ENCODE results near the gene RNF145.

Gene RNF145

DNA sequence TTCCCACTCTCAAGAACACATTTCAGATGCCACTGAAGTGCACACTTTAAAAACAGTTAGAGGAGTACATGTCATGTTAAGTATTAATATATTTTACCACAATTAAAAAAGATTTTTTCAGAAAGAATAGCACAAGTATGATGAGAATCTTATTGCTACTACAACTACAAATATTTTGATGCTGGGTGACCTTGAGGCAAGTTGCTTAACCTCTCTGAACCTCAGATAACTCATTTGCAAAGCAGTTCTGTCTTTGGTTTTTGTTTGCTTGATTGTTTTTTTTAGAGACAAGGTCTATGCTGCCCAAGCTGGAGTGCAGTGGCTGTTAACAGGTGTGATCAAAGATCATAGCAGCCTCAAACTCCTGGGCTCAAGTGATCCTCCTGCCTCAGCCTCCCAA lies 95.9 kb downstream of the RNF145 start:
- Histone ChIP-seq H3K27me3 (ENCODE audit: insufficient read depth, low read depth, severe bottlenecking) (no peaks in the 10 kb centered on the region), H3K27ac (no peak overlapping the region), H3K4me3 (ENCODE audit: low read depth, low read length) (no peak overlapping the region), H3K9me3 (ENCODE audit: severe bottlenecking) (no peaks in the 10 kb centered on the region), H3K36me3 (no peaks in the 10 kb centered on the region)
- TF ChIP-seq, protein P1, sequence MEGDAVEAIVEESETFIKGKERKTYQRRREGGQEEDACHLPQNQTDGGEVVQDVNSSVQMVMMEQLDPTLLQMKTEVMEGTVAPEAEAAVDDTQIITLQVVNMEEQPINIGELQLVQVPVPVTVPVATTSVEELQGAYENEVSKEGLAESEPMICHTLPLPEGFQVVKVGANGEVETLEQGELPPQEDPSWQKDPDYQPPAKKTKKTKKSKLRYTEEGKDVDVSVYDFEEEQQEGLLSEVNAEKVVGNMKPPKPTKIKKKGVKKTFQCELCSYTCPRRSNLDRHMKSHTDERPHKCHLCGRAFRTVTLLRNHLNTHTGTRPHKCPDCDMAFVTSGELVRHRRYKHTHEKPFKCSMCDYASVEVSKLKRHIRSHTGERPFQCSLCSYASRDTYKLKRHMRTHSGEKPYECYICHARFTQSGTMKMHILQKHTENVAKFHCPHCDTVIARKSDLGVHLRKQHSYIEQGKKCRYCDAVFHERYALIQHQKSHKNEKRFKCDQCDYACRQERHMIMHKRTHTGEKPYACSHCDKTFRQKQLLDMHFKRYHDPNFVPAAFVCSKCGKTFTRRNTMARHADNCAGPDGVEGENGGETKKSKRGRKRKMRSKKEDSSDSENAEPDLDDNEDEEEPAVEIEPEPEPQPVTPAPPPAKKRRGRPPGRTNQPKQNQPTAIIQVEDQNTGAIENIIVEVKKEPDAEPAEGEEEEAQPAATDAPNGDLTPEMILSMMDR (IDR thresholded peaks at IDR 0.05; ENCODE audit: low read depth, low read length) = no peak
- no peak for DNase-seq

DNA sequence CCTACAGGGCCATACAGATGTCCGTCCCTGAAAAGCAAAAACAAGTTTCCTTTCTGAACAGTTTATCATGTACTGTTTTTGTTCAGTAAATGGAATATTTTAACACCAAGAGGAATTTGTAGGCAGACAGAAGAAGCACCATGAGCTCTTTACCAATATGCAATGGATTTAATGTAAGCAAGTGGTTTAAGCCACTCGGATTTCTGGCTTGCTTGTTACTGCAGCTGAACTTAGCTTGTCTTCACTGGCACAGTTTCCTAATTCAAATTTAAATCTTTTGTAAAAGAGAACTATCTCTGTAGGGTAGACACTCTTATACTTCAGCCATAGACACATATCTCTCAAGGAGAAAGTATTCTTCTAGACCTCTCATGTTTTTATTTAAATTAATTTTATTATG lies 96.9 kb downstream of the RNF145 start:
- no peaks in the 10 kb centered on the region for H3K36me3 ChIP-seq
- no peak for DNase-seq
- H3K4me3 ChIP-seq (ENCODE audit: low read depth, low read length) = no peak overlapping the region
- no peaks in the 10 kb centered on the region for H3K27me3 ChIP-seq (ENCODE audit: insufficient read depth, low read depth, severe bottlenecking)
- TF ChIP-seq, protein P1 (IDR thresholded peaks at IDR 0.05; ENCODE audit: low read depth, low read length) = no peak
- H3K27ac ChIP-seq = no peak overlapping the region
- H3K9me3 ChIP-seq (ENCODE audit: severe bottlenecking) = no peaks in the 10 kb centered on the region
